AG04450 (cell line): ENCODE results near the gene DNAJA4. TPM values are rescaled to one million over a fixed set of nuclear protein-coding genes. Genes with fewer than 3 reads are reported as not detected.
A peak's percentile ranks its signal among the peaks of the same experiment; 100 is the strongest.

ENCODE experiments used
- CTCF ChIA-PET: fragments of 300-600, 350-600 bp; formaldehyde crosslinking; extraction: SDS; loops from one replicate; lab custom pipeline; 2022; ENCODE audit warnings: antibody characterized with exemption, inconsistent platforms; lab: Charles Lee
- POLR2A ChIA-PET: fragments of 350-600 bp; formaldehyde crosslinking; extraction: SDS; loops from one replicate; lab custom pipeline; 2021; ENCODE audit warnings: antibody characterized with exemption, inconsistent platforms; lab: Yijun Ruan, JAX
- DNase-seq: peaks from one replicate; pipeline ENCODE4 v3.0.0-alpha.2; 2011; ENCODE audit warnings: low read depth, low spot score
- H3K27ac ChIP-seq: one replicate; pipeline ENCODE4 v1.5.1; 2012; ENCODE audit warnings: low read depth, low read length, control low read depth
- H3K27me3 ChIP-seq: one replicate; pipeline ENCODE4 v1.6.0; 2012; ENCODE audit warnings: low read length; ENCODE audit not compliant: control insufficient read depth, insufficient read depth
- H3K4me3 ChIP-seq: 2 replicates; pipeline ENCODE4 v1.5.1; 2011; ENCODE audit warnings: mild to moderate bottlenecking, low read depth, low read length, control low read depth
- H3K9me3 ChIP-seq: 2 replicates; pipeline ENCODE4 v1.5.1; 2012; ENCODE audit warnings: low read length; ENCODE audit not compliant: control insufficient read depth, insufficient read depth
- CTCF ChIP-seq: IDR thresholded peaks from 2 replicates; pipeline ENCODE4 v1.5.1; 2011; ENCODE audit warnings: low read depth, low read length, control low read depth, inconsistent platforms
- polyA plus RNA-seq: library from polyadenylated mRNA; depleted of rRNA; stranded (reverse); fragments of >200 nt; gene quantifications from 2 replicates; pipeline ENCODE4 v1.2.3, GENCODE V29; 2011

The DNAJA4 gene
- polyA plus RNA-seq, 1 experiment = 2.5 TPM

GRCh38 chr15:78292219-78292618 lies 27.9 kb downstream of the DNAJA4 start:
- ChIA-PET CTCF (interaction anchor here (1.1 kb wide), 1 partner anchor 130 kb away, joined by 4 read pairs; no protein-coding TSS in a partner anchor), POLR2A (no interaction called here)
- Histone ChIP-seq H3K4me3 (no peak overlapping the region), H3K27me3 (no peaks in the 10 kb centered on the region), H3K9me3 (no peaks in the 10 kb centered on the region), H3K27ac (no peak overlapping the region)
- no peak for TF ChIP-seq CTCF
- DNase-seq = no peak

- peaks cover 7% of the 10 kb centered on the region; the same call in 1 of the 2 replicates for H3K9me3 ChIP-seq
- no peak for TF ChIP-seq CTCF
- CTCF ChIA-PET = interaction anchor here (0.6 to 1.9 kb wide), 11 partner anchors 8 to 290 kb away, joined by 3 to 13 read pairs (median 3); no protein-coding TSS in a partner anchor
- H3K27me3 ChIP-seq = no peaks in the 10 kb centered on the region
- DNase-seq = peak; percentile 72
- POLR2A ChIA-PET = interaction anchor here (0.5 to 1.4 kb wide), 8 partner anchors 17 to 380 kb away, joined by 3 to 8 read pairs (median 5); partner anchors contain the start of gene IREB2
- peak within 1 kb of the TSS; percentile 66 for H3K27ac ChIP-seq
- peak within 1 kb of the TSS; percentile 100 for H3K4me3 ChIP-seq
Observed at GRCh38 chr15:78299101-78299930, 35.0 kb downstream of the DNAJA4 start, which contains the start of gene SKIC8. SKIC8 (minus strand) TSS chr15:78299609; CDS start chr15:78295686, 3,923 bp downstream.

- no peak for DNase-seq
- Histone ChIP-seq H3K27me3 (no peaks in the 10 kb centered on the region), H3K4me3 (no peak overlapping the region), H3K9me3 (peaks cover 7% of the 10 kb centered on the region; the same call in 1 of the 2 replicates), H3K27ac (no peak overlapping the region)
- no peak for TF ChIP-seq CTCF
- POLR2A ChIA-PET = no interaction called here
- CTCF ChIA-PET = interaction anchor here (0.9 kb wide), 1 partner anchor 7 kb away, joined by 3 read pairs; no protein-coding TSS in a partner anchor
Observed at GRCh38 chr15:78301326-78301725, 37.0 kb downstream of the DNAJA4 start.

- Histone ChIP-seq H3K4me3 (no peak overlapping the region), H3K27ac (no peak overlapping the region), H3K9me3 (peaks cover 7% of the 10 kb centered on the region; the same call in 1 of the 2 replicates), H3K27me3 (no peaks in the 10 kb centered on the region)
- CTCF ChIA-PET = no interaction called here
- POLR2A ChIA-PET = no interaction called here
- DNase-seq = no peak
- TF ChIP-seq CTCF = no peak
Observed at GRCh38 chr15:78301828-78302227, 37.5 kb downstream of the DNAJA4 start.
